Naive thymus-derived CD8-positive, alpha-beta T cell (primary cell): ENCODE results near the gene RADX. TPM values are rescaled to one million over a fixed set of nuclear protein-coding genes. Genes with fewer than 3 reads are reported as not detected.
A peak's percentile ranks its signal among the peaks of the same experiment; 100 is the strongest.

Experiments used
- ATAC-seq, 2 donors: fragments of 150-1000 bp; cut with Tn5 transposase in 1 of 2; sonication (Bioruptor Pico), chemical (Tn5 transposase) in 1 of 2; 1 replicate in 1 of 2; 2 replicates in 1 of 2; pipeline ENCODE4 v1.10.0; 2021; ENCODE audit warnings: mild to moderate bottlenecking in 2 of 2, moderate library complexity in 2 of 2
- POLR2A ChIA-PET: fragments of 350-600 bp; sonication (Branson Sonifier 250); formaldehyde crosslinking; loops from one replicate; lab custom pipeline; 2021; ENCODE audit warnings: antibody characterized with exemption; lab: Charles Lee
- DNase-seq, 10 donors: peaks; one replicate each; pipeline versions ENCODE4 v3.0.0 to v3.0.0-alpha.2; 2020 to 2022
- H3K27ac Mint-ChIP-seq, 10 donors: one replicate each; pipeline ENCODE4 v1.8.0; 2020 to 2022; ENCODE audit warnings: mild to moderate bottlenecking in 10 of 10, mixed read lengths in 10 of 10, moderate library complexity in 4 of 10, inconsistent platforms in 1 of 10
- H3K27me3 Mint-ChIP-seq, 5 donors: one replicate each; pipeline ENCODE4 v1.8.0; 2021 to 2022; ENCODE audit warnings: mixed read lengths in 5 of 5
- H3K36me3 Mint-ChIP-seq, 3 donors: one replicate each; pipeline ENCODE4 v1.8.0; 2020 to 2022; ENCODE audit warnings: mixed read lengths in 3 of 3, mild to moderate bottlenecking in 2 of 3, inconsistent platforms in 1 of 3
- H3K4me1 Mint-ChIP-seq, 4 donors: one replicate each; pipeline ENCODE4 v1.8.0; 2021 to 2022; ENCODE audit warnings: mixed read lengths in 4 of 4
- H3K4me3 Mint-ChIP-seq, 10 donors: one replicate each; pipeline ENCODE4 v1.8.0; 2020 to 2022; ENCODE audit warnings: mild to moderate bottlenecking in 10 of 10, mixed read lengths in 10 of 10, moderate library complexity in 6 of 10, inconsistent platforms in 1 of 10
- H3K9me3 Mint-ChIP-seq, 9 donors: one replicate each; pipeline ENCODE4 v1.8.0; 2020 to 2022; ENCODE audit warnings: mixed read lengths in 9 of 9, mild to moderate bottlenecking in 3 of 9, inconsistent platforms in 1 of 9, moderate library complexity in 1 of 9
- polyA plus RNA-seq, 3 donors: library from polyadenylated mRNA; unstranded; fragments of 300-500 nt; fragmentation: Illumina TruSeq; gene quantifications; one replicate each; pipeline ENCODE4 v1.2.3, GENCODE V29; 2021
- total RNA-seq, 8 experiments: library from RNA in 2 of 8; stranded (reverse) in 2 of 8; gene quantifications; one replicate each; pipeline ENCODE4 v1.2.3 and lab custom pipeline; 2021 to 2026

Gene RADX, protein sequence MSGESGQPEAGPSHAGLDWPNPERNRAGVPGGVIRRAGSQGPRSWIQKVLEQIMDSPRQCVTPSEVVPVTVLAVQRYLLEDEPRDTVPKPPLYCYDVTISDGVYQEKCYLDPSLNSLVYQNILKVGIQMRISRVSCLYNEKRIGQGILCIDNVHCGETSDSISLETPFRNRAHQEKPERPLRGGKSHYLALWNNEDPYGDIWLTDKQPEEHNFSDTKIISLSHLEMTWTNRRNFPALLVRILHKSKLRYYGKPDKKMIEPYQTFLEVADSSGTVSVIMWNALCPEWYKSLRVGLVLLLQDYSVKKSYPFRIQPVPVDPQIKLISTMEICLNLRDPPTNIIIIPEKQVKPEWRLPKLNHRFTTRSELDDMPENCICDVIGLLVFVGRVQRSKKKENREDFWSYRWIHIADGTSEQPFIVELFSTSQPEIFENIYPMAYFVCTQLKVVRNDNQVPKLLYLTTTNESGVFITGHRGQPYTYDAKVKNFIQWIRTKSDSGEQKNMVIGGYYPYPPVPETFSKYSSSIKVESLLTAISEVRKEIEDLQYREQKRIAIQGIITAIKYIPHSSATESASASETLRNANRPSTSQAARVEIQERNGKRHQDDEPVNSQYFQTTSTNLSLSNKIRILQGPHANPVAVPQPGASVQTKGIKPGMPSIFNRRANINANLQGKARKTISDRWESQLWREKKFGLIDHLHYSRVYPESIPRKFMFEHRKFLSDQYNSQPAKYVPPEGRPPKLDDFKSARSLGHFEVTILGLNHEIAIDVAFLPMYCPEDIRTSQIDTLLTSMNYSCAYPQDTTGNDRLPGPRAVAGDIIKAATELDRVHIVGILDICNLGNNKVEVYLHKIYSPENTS
- total RNA-seq (10 to 100 TPM; 12.5 to 13.4 TPM), polyA plus RNA-seq (1 to 10 TPM; 2.1 to 3.1 (median 2.1) TPM), total RNA-seq (lab: John Stamatoyannopoulos, UW) (9.5 to 26.1 (median 13.8) reads per million in 6 experiments)

DNA sequence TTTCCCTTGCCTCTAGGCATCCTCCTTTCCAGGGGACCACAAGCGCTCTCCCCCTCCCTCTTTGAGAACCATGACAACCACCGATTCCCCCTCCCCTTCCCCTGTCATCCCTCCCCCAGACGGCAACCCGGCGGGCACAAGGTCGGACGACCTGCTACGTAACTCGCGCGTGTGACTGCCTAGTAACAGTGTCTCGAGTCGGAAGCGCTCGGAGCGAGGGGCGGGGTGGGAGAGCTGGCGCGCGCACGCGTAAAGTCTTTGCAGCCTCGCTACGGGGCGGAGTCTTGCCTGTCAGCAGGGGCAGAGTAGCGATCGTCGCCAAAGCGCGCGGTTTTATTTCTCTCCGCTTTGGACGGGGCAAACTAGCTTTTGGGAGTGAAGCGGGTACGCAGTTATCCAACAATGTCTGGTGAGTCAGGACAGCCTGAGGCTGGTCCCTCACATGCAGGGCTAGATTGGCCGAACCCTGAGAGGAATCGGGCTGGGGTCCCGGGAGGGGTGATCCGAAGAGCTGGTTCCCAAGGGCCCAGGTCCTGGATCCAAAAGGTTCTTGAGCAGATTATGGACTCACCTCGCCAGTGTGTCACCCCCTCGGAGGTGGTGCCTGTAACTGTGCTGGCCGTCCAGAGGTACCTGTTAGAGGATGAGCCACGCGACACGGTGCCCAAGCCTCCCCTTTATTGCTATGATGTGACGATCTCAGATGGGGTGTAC lies at the start of gene RADX:
RADX (plus strand) TSS at position 300 of the 714 bp plus-strand sequence; CDS start at position 403, 103 bp downstream.
- peak within 1 kb of the TSS; percentile 86 to 95 (median 94) for H3K4me3 Mint-ChIP-seq
- peak; percentile 70 to 95 (median 86) for DNase-seq
- H3K4me1 Mint-ChIP-seq, result peaks cover 10 to 36% (median 19%) of the 10 kb centered on the region in 4 donors
- POLR2A ChIA-PET, result no interaction called here
- H3K27ac Mint-ChIP-seq, result peak within 1 kb of the TSS; percentile 84 to 98 (median 95)
- no peaks in the 10 kb centered on the region for H3K27me3 Mint-ChIP-seq
- H3K9me3 Mint-ChIP-seq, result no peaks in the 10 kb centered on the region
- no peaks in the 10 kb centered on the region for H3K36me3 Mint-ChIP-seq
- peak; percentile 89 to 93 for ATAC-seq

DNA sequence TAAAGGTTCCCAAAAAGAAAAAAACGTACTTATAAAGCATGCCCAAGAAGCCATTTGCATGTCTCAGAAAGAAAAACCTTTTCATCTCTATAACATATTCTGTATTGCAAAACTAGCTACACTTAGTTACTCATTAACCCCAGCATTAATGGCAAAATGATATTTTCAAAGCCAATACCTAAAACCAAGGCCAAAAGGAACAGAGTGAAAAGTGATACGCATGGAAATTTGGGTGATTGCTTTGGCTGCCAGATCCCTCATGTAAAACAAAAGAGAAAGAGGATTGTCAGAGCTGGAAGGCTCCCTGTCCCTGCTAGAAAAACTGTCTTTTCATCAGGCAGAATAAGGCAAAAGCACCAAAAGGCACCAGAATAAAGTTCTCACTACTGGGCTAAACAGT lies 46.8 kb upstream of the RADX start:
- DNase-seq, result no peak
- ATAC-seq, result no peak

DNA sequence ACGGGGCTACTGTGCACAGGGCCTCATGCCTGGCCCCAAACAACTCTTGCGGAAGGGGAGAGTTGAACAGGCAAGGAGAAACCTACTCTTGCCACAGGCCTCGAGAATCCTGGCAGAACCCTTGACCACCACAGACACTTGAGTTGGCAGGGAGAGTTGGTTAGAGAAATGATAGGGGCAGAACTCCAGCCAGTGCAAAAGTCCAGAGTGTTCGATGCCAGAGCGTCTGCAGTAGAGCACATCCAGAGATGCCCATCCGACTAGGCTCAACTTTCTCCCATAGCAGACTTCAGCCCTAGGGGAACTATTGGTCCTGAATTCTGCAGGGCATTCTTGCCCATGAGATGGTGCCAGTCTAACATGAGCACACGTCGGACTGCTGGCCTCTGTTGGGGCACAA lies 45.4 kb upstream of the RADX start:
- Mint-ChIP-seq H3K9me3 (no peaks in the 10 kb centered on the region), H3K36me3 (peaks cover 0 to 4% (median 0%) of the 10 kb centered on the region in 3 donors), H3K4me3 (no peak overlapping the region), H3K27ac (no peak overlapping the region), H3K4me1 (no peaks in the 10 kb centered on the region), H3K27me3 (peaks cover 5 to 29% (median 15%) of the 10 kb centered on the region in 5 donors)
- no peak for ATAC-seq
- POLR2A ChIA-PET, result no interaction called here
- no peak for DNase-seq

More for the DNA sequence above, 46.8 kb upstream of the RADX start:
- peaks cover 0 to 4% (median 0%) of the 10 kb centered on the region in 3 donors for H3K36me3 Mint-ChIP-seq
- H3K4me1 Mint-ChIP-seq, result no peaks in the 10 kb centered on the region
- H3K9me3 Mint-ChIP-seq, result no peaks in the 10 kb centered on the region
- no peak overlapping the region for H3K27ac Mint-ChIP-seq
- no peak overlapping the region for H3K4me3 Mint-ChIP-seq
- POLR2A ChIA-PET, result no interaction called here
- H3K27me3 Mint-ChIP-seq, result peaks cover 5 to 27% (median 15%) of the 10 kb centered on the region in 5 donors

DNA sequence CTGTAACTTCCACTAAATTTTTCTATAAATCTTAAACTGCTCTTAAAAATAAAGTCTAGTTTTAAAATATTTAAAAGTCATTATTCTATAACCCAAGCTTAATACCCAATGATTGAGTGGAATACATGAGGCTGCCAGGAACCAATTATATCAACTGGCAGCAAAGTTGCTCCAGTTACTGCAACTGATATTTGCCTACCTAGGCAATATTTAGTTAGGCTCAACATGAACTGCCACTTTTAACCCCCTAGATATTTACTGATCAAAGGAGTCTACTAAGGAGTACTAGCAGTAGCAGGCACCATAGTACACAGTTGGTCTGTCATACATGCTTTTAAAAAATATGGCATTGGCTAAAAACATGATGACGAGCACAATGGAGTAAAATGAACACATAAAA lies 29.9 kb upstream of the RADX start:
- H3K9me3 Mint-ChIP-seq, result peaks cover 0 to 15% (median 0%) of the 10 kb centered on the region in 9 donors
- no peak for DNase-seq
- no peak overlapping the region for H3K27ac Mint-ChIP-seq
- H3K4me1 Mint-ChIP-seq, result no peaks in the 10 kb centered on the region
- POLR2A ChIA-PET, result no interaction called here
- H3K4me3 Mint-ChIP-seq, result no peak overlapping the region
- ATAC-seq, result no peak
- peaks cover 0 to 7% (median 0%) of the 10 kb centered on the region in 3 donors for H3K36me3 Mint-ChIP-seq
- H3K27me3 Mint-ChIP-seq, result peaks cover 0 to 3% (median 0%) of the 10 kb centered on the region in 5 donors

DNA sequence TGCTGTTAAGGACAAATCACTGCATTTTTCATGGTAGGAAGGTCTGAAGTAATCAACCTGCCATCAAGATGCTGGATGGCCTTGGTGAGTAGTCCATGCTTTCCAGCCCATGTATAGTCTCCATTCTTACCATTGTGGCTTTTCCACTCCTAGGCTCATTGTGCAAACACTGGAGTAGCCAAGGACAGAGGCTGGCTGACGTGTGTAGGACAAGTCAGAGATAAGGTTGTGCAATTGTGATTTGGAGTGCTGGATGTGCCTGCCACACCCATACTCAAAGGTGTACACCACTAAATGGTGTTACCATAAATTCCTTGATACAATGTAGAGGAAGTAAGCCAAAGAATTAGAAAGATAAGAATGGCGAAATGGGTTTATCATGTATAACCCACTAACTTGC lies 26.3 kb upstream of the RADX start:
- no peaks in the 10 kb centered on the region for H3K27me3 Mint-ChIP-seq
- no peaks in the 10 kb centered on the region for H3K36me3 Mint-ChIP-seq
- POLR2A ChIA-PET, result no interaction called here
- DNase-seq (no peak), ATAC-seq (no peak)
- peaks cover 0 to 2% (median 0%) of the 10 kb centered on the region in 9 donors for H3K9me3 Mint-ChIP-seq
- no peak overlapping the region for H3K4me3 Mint-ChIP-seq
- H3K4me1 Mint-ChIP-seq, result no peaks in the 10 kb centered on the region
- H3K27ac Mint-ChIP-seq, result no peak overlapping the region

DNA sequence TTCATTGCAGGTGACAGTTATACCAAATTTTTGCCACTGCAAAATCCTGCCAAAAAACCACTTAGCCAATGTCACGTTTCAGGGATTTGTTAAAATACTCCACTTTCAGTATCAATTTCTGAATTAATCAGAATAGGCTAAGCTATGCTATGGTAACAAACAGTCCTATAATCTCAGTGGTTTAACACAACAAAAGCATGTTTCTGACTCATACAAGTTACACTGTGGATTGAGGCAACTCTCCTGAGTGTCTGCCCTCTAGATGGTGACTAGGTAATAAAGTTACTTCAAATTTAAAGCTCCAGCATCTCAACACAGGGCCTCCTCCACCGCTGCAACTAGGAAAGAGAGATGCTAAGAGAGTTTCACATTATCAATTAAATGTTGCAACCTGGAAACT lies 23.0 kb upstream of the RADX start:
- DNase-seq (no peak), ATAC-seq (no peak)
- no peaks in the 10 kb centered on the region for H3K36me3 Mint-ChIP-seq
- no peaks in the 10 kb centered on the region for H3K27me3 Mint-ChIP-seq
- POLR2A ChIA-PET, result no interaction called here
- no peaks in the 10 kb centered on the region for H3K4me1 Mint-ChIP-seq
- H3K27ac Mint-ChIP-seq, result no peak overlapping the region
- H3K4me3 Mint-ChIP-seq, result no peak overlapping the region
- H3K9me3 Mint-ChIP-seq, result no peaks in the 10 kb centered on the region

DNA sequence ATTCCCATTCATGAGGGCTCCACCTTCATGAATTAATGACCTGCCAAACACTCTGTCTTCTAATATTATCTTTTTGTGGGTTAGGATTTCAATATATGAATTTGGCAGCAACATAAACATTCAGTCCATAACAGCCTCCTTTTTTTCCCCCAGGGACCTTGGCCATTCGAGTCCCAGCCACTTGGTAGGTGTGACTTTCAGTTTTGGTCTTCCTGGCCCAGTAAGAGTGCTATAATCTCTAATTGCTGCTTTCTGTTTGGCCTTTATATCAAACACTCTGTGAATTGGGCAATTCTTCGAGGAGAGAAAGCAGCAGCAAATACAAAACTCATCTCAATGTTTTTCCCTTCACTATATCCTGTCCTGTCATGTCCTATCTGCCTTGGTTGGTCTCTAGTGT lies 12.4 kb upstream of the RADX start:
- Mint-ChIP-seq H3K27me3 (peaks cover 0 to 16% (median 4%) of the 10 kb centered on the region in 5 donors), H3K36me3 (peaks cover 0 to 3% (median 0%) of the 10 kb centered on the region in 3 donors), H3K4me3 (no peak overlapping the region), H3K27ac (no peak overlapping the region), H3K9me3 (peaks cover 0 to 4% (median 0%) of the 10 kb centered on the region in 9 donors), H3K4me1 (no peaks in the 10 kb centered on the region)
- no peak for ATAC-seq
- POLR2A ChIA-PET, result no interaction called here
- no peak for DNase-seq

DNA sequence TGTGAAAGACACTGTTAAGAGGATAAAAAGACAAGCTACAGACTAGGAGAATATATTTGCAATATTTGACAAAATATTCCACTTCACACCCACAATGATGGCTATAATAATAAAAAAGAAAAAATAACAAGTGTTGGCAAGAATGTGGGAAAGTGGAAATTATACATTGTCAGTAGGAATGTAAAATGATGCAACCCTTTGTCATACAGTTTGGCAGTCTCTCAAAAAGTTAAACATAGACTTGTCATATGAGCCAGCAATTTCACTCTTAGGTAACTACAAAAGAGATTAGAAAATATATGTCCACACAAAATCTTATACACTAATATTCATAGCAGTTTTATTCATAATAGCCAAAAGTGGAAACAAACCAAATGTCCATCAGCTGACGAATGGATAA lies 5.2 kb upstream of the RADX start:
- ATAC-seq (no peak), DNase-seq (no peak)
- POLR2A ChIA-PET, result no interaction called here
- H3K27me3 Mint-ChIP-seq, result peaks cover 0 to 2% (median 0%) of the 10 kb centered on the region in 5 donors
- no peak overlapping the region for H3K27ac Mint-ChIP-seq
- no peak overlapping the region for H3K4me3 Mint-ChIP-seq
- peaks cover 0 to 4% (median 0%) of the 10 kb centered on the region in 9 donors for H3K9me3 Mint-ChIP-seq
- peaks cover 0 to 3% (median 0%) of the 10 kb centered on the region in 3 donors for H3K36me3 Mint-ChIP-seq
- peaks cover 2 to 13% (median 8%) of the 10 kb centered on the region in 4 donors for H3K4me1 Mint-ChIP-seq

DNA sequence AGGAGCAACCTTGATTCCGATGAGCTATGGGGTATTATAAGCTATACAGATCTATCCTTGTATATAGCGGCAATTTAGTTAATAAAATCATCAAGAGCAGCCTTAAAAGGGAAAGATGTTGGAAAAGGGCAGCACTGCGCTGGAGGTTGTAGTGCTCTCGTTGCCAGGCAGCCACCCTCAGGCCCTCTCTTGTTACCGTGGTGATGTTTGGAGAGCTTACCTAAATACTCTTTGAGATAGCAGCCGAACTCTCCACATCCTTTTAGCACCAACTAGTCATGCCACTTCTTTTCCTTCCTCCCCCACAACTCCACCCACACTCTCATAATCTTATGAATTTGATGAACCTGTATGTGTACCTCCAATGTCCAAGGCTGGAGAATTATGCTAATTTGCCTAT lies 3.8 kb upstream of the RADX start:
- DNase-seq, result peak in 5 of 10 donors; percentile 10 to 57 (median 31)
- Mint-ChIP-seq H3K9me3 (peaks cover 0 to 3% (median 0%) of the 10 kb centered on the region in 9 donors), H3K27me3 (peaks cover 0 to 2% (median 0%) of the 10 kb centered on the region in 5 donors), H3K4me3 (no peak overlapping the region), H3K27ac (peak overlapping the region in 7 of 10 donors; percentile 33 to 81 (median 62)), H3K36me3 (no peaks in the 10 kb centered on the region), H3K4me1 (peaks cover 7 to 24% (median 11%) of the 10 kb centered on the region in 4 donors)
- POLR2A ChIA-PET, result no interaction called here
- ATAC-seq, result peak in 1 of 2 donors; percentile 37

DNA sequence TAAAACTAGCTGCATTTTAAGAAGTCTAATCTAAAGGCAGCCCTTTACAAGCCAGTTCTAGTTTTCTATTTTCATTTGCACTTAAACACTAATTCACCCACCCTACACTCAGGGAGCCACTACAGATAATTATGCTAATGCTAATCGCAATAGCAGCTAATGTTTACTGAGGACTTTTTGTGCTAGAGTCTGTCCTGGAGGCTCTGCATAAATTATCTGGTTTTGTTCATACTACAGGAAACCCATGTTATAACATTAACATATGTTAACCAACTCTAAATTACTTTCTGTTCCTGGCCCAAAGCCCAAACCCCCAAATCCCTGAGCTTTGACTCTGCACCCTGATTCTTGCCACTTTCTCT lies 480 bp upstream of the RADX start:
- H3K4me1 Mint-ChIP-seq, result peaks cover 10 to 36% (median 19%) of the 10 kb centered on the region in 4 donors
- H3K27ac Mint-ChIP-seq, result peak overlapping the region; percentile 84 to 98 (median 95)
- H3K36me3 Mint-ChIP-seq, result no peaks in the 10 kb centered on the region
- peak overlapping the region; percentile 86 to 95 (median 94) for H3K4me3 Mint-ChIP-seq
- POLR2A ChIA-PET, result no interaction called here
- DNase-seq, result no peak
- H3K27me3 Mint-ChIP-seq, result no peaks in the 10 kb centered on the region
- H3K9me3 Mint-ChIP-seq, result no peaks in the 10 kb centered on the region
- ATAC-seq, result no peak

DNA sequence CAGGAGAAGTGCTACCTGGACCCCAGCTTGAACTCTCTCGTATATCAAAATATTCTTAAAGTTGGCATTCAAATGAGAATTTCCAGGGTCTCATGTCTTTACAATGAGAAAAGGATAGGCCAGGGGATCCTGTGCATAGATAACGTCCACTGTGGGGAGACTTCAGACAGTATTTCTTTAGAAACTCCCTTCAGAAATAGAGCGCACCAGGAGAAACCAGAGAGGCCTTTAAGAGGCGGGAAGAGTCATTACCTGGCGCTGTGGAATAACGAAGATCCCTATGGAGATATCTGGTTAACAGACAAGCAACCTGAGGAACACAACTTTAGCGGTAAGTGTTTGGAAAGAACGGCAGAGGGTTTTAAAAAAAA lies 600 bp downstream of the RADX start:
- peak overlapping the region; percentile 86 to 95 (median 94) for H3K4me3 Mint-ChIP-seq
- H3K27me3 Mint-ChIP-seq, result no peaks in the 10 kb centered on the region
- H3K4me1 Mint-ChIP-seq, result peaks cover 10 to 36% (median 19%) of the 10 kb centered on the region in 4 donors
- POLR2A ChIA-PET, result no interaction called here
- peak overlapping the region; percentile 50 to 98 (median 95) for H3K27ac Mint-ChIP-seq
- H3K9me3 Mint-ChIP-seq, result no peaks in the 10 kb centered on the region
- H3K36me3 Mint-ChIP-seq, result no peaks in the 10 kb centered on the region
- ATAC-seq (peak in 1 of 2 donors; percentile 6), DNase-seq (no peak)

DNA sequence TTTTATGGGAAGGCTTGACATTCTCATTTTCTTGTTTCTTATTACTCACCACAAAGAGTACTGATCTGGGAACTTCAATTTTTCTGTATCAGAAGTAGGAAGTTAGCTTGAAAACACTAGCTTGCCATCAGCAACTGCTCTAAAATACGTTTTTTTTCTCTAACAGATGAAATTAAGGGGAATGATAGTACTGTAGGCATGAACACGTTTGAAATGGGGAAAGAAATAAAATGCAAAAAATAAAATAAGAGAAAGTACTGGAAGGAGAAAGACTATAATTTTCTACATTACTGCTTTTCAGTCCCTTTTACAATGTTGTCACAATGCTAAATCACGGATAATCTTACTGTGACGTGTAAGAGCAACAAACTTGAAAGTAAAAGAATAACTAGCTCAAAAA lies 1.5 kb downstream of the RADX start:
- Mint-ChIP-seq H3K4me1 (peaks cover 10 to 29% (median 15%) of the 10 kb centered on the region in 4 donors), H3K4me3 (peak overlapping the region; percentile 86 to 95 (median 94)), H3K27me3 (no peaks in the 10 kb centered on the region), H3K36me3 (no peaks in the 10 kb centered on the region), H3K27ac (peak overlapping the region in 6 of 10 donors; percentile 16 to 98 (median 38)), H3K9me3 (no peaks in the 10 kb centered on the region)
- POLR2A ChIA-PET, result no interaction called here
- ATAC-seq (no peak), DNase-seq (no peak)
